Stimulated activated CD8-positive, alpha-beta memory T cell treated with anti-CD3 and anti-CD28 coated beads, Interleukin-4, amount 100 ng/mL, for 48 hours (primary cell): ENCODE measurements around the gene MPP4.

ENCODE experiments used
- DNase-seq: peaks from one replicate; pipeline ENCODE4 v3.0.0-alpha.2; 2020

Gene MPP4

GRCh38 chr2:201621293-201621999, 77.0 kb downstream of the MPP4 start:
- no peak for DNase-seq

DNA sequence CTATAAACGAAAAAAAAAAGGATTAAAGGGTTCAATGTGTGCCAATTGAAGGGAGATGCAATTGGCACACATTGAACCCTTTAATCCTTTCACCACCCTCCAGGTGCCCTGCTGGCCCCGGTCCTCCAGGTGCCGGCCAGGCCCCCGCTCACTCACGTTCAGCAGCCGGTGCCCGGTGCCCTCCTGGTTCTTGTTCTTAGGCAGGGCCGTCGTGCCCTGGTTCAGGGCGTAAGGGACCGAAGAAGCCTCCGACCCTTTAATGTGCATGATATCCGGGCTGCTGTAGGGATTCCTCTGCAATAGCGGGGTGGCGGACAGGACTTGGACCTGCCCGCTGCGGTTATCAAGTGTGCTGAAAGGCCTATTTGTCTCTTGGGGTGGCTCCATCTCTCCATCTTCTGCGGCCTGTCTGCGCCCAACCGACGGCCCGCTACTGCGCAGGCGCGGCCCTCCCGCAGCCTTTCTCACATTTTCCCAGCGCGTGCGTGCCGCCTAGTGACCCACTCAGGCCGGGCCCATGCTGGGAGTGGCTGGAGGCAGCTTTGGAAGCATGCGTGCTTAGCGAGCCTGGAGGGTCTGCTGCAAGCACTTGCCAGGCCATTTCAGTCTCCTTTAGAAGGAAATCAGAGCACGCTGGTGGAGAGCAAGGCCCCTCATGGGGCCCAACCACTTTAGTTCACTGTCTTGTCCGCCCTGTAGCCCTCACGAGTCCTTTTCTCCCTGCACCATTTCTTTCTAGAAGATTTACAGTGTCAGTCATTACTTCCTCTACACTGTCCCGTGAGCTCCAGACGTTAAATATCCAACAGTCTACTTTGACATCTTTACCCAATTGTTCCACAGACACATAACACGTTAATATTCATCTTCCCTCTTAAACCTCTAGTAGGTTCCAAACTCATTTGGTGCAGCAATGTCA, 79.4 kb downstream of the MPP4 start:
- no peak for DNase-seq

DNA sequence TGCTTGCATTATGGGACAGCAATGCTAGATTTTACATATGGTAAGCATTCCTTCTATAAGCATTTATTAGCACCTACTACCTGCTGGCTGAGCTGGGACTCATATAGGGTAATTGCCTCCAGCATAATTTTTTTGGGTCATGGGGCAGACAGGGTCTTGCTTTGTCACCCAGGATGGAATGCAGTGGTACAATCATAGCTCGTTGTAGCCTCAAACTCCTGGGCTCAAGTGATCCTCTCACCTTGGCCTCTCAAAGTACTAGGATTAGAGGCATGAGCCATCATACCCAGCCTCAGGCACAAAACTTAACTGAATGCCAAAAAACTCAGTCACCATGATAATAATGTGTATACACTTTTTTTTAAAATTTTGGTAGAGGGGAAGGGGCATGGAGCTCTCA, 90.4 kb downstream of the MPP4 start:
- no peak for DNase-seq

GRCh38 chr2:201607568-201607967, 90.9 kb downstream of the MPP4 start:
- no peak for DNase-seq

GRCh38 chr2:201600906-201601305, 97.5 kb downstream of the MPP4 start:
- no peak for DNase-seq

DNA sequence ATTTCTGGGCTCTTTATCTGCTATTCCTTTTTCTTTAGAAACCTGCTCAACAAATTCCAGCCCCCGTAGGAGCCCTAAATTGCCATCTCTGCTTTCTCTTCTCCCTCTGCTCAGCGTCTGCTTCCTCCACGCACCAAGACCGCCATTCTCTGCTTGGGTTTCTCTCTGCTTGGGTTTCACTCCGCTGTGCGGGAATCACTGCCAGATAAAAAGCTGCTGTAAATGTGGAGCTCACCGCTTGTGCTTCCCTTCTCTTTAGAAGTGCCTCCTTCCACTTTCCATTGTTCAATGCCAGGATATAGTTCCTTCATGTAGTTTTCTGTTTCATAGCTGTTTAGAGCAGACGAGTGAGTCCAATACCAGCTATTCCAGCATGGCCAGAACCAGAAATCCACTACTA, 101.0 kb downstream of the MPP4 start:
- no peak for DNase-seq
